ENCODE results near the gene BCL6B.
"Not testable (repeated sequence)": the region's sequence is repeated elsewhere in the genome, so short reads cannot be mapped to it uniquely, and the experiment has no call there.

The BCL6B gene, protein sequence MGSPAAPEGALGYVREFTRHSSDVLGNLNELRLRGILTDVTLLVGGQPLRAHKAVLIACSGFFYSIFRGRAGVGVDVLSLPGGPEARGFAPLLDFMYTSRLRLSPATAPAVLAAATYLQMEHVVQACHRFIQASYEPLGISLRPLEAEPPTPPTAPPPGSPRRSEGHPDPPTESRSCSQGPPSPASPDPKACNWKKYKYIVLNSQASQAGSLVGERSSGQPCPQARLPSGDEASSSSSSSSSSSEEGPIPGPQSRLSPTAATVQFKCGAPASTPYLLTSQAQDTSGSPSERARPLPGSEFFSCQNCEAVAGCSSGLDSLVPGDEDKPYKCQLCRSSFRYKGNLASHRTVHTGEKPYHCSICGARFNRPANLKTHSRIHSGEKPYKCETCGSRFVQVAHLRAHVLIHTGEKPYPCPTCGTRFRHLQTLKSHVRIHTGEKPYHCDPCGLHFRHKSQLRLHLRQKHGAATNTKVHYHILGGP

DNA sequence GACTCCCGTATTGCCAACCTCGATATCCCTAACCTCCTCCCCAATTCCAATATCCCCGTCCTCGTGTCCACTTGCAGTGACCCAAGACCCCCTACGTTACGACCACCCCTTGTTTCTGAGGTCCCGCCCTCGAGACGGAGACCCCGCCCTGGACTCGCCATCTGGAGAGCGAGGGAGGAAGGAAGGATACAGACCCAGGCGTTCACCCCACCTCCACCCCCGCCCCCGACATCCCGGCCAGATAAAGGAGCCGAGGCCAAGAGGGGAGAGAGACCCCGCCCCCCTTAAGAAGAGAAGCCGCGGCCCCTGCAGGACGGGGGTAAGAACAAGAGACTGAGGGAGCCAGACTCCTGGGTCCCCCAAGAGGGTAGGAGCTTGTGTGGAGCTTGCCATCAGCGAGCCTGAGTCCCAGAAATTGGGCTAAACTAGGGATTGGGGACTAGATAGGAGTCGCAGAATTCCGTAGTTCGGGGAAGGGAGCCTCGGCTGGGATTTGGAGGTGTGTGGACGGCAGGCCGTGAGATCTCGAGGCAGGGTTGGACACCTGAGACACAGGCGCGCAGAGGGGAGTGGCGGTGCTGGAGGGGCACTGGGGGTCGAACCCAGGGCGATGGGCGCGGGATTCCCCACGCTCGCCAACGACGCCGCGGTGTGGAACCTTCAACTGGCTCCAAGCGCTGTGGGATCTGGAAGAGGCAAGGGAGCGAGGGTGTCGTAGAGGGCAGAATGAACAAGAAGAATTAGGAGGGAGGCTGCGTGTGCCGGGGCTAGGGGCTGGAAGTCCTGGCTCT, at the start of gene BCL6B:
Gene BCL6B (plus strand): TSS at position 270 of the 791 bp plus-strand sequence. CDS start 622 bp downstream, outside the sequence.
- no peak for FAIRE-seq

DNA sequence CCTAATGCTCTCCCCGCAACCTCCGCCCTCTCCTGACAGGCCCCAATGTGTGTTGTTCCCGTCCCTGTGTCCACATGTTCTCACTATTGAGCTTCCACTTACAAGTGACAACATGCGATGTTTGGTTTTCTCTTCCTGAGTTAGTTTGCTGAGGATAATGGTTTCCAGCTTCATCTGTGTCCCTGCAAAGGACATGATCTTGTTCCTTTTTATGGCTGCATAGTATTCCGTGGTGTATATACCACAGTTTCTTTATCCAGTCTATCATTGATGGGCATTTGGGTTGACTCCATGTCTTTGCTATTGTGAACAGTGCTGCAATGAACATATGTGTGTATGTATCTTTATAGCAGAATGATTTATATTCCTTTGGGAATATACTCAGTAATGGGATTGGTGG, 43.4 kb upstream of the BCL6B start:
- not testable (repeated sequence) for FAIRE-seq

DNA sequence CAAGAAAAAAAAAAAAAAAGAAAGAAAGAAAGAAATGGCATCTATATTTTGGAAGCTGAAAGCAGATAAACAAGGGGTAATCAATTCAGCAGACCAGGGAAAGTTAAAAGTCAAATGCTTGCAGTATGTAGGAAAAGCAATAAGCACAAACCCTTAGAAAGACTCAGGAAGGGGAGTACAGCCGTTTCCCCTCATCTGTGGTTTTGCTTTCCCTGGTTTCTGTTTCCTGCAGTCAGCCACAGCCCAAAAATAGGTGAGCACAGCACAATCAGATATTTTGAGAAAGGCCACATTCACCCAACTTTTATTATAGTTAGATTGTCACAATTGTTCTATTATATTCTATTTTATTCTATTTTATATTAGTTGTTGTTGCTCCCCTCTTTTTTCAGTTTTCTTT, 41.4 kb upstream of the BCL6B start:
- FAIRE-seq: no peak

DNA sequence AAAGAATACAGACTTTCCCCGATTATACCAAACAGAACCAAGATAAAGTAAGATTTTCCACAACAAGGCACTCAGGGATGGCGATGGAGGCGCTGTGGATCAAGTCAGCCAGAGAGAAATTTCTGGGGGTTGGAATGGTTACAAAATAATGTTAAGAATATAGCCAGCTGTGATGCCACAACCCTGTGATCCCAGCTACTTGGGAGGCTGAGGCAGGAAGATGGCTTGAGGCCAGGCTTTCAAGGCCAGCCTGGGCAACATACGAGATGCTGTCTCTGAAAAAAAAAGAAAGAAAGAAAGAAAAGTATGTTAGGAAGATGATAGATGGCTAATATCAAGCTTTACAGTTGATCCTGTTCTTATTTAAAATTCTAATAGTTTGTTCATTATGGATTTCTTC, 37.6 kb upstream of the BCL6B start:
- FAIRE-seq: no peak

DNA sequence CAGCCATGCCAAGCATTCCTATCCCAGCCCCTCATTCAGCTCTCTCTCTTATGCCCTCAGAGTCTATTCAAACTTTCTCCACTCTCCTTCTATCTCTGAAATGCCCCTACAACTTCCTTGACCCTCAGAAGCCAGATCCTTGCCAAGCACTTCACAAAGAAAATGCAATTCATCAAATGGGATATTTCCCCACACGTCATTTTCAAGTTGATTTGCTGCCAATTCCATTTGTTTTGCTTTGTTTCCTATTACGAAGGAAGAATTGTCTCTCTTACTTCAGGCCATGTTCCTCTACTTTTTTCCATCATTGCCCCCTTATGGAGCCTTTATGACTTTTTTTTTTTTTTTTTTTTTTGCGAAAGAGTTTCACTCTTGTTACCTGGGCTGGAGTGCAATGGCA, 36.2 kb upstream of the BCL6B start:
- no peak for FAIRE-seq

DNA sequence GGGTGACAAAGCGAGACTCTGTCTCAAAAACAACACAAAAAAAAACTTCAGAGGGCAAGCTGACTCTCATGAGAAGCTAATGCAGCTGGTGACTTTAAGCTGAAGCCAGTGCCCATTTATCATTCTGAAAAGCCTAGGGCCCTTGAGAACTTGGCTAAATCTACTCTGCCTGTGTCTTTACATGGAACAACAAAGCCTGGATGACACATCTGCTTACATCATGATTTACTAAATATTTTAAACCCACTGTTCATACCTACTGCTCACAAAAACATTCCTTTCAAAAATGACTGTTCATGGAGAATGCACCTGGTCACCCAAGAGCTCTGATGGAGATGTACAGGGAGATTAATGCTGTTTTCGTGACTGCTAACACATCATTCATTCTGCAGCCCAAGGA, 33.1 kb upstream of the BCL6B start:
- FAIRE-seq: no peak

DNA sequence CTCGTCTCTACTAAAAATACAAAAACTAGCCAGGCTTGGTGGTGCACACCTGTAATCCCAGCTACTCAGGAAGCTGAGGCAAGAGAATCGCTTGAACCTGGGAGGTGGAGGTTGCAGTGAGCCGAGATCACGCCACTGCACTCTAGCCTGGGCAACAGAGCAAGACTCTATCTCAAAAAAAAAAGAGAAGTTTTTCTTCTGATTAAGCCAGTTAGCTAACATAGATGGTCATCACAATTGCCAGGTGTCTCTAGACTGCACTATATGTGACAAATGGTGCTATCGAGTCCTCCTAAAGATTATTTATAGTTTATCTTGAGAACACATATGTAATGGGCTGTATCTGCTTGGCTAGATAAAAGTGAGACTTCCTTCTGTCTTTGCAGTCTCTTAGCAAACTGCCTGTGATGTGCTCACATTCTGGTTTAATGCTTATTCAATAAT, 29.2 kb upstream of the BCL6B start:
- FAIRE-seq: not testable (repeated sequence)

DNA sequence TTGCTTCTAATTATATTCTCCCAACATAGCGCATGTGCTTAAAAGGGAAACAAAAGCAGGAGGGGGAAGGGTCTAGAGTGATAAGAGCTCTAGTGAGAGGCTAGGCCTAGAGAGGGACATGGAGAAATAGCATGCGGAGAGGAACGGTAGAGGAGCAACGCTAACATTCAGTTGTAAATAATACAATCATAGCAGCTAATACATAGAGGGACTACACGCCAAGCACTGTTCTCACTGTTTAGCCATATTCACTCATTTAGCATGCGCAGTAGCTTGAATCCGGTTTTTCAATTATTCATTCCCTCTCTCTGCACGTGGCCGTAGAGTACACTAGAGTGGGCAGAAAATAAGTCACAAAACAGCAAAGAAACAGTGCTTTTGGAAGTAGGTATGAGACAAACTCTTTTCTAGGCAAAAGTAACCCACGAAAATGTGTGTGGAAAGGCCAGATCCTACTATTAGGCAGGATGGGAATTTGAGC, 28.7 kb upstream of the BCL6B start:
- FAIRE-seq: no peak

DNA sequence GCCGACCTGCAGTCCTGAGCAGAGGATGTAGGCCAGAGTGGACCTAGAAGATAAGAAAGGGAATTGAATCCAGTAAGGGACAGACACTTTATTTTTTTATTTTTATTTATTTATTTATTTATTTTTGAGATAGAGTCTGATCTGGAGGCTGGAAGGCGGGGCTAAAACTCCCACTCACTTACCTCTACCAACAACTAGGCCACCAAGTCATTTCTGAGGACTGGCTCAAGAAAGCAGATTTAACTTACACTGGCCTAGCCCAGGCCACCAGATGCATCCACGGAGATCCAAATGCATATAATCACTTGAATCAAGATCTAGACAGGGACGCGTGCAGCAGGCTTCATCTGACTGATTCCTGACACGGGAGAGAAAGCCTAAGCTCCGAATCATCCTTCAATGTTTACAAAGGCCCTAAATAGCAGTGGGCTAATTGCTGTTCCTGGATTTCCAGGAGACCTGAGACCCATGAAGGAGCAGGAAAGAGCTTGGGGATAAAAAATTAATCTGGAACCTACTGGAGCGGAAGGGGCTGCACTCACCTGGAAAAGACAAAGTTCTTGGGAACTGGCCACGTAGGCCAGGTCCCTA, 28.1 kb upstream of the BCL6B start:
- no peak for FAIRE-seq

DNA sequence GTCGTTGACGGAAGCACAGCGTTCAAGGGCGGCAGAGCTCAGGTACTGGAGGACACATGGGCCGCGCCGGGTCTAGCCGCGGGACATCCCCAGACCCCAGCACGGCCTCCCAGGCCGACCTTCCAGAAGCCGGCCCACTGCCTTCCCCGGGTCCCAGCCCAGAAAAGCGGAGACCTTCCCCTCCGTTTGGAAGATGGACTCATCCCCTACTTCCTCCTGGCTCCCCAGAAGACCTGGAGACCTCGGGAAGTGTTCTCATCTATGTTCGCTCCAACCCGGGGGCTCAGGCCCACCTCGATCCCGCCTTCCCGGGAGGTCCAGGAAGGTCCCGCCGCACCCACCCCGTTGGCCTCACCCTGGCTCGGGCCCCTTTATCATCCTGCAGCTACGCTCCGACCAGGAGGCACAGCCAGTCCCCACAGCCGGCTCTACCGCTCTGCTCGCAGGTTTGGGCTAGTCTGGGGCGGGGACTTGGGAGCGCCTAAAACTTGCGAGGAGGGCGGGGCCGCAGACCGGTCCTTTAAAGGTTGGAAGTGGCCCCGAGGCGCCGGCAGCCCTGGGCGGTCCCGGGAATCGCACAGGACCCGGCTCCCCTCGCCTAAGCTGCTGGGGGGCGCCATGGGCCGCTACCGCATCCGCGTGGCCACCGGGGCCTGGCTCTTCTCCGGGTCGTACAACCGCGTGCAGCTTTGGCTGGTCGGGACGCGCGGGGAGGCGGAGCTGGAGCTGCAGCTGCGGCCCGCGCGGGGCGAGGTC, 27.2 kb upstream of the BCL6B start, which contains the start of gene ALOX12:
Gene ALOX12 (plus strand): TSS at position 550 of the 756 bp plus-strand sequence. CDS start 69 bp downstream, at position 619.
- FAIRE-seq: no peak

DNA sequence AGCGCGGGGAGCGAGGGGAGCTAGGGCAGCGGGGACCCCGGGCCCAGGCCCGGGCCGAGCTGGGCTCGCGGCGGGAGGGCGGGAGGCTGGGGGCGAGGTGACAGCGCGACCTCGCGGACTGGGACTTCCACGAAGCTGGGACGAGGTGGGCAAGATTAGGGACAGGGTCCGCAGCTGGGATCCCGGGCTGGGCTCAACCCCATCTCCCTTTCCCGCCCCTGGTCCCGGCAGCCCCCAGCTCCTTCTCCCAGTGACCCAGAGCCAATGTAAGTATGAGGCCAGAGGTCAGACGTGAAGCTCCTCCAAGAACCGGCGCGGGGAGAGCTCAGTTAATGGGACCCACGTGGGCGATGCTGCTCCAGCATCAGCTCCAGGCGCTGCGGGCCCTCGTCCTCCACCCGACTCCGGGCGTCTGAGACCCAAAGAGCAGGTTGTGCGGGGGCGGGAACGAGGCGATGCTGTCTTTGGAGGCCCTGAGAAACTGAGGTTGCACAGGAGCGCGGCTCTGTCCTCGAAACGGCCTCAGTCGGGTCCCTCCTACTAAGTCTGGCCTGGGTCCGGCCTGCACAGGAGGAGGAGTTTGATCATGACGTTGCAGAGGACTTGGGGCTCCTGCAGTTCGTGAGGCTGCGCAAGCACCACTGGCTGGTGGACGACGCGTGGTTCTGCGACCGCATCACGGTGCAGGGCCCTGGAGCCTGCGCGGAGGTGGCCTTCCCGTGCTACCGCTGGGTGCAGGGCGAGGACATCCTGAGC, 26.4 kb upstream of the BCL6B start:
- FAIRE-seq: no peak

DNA sequence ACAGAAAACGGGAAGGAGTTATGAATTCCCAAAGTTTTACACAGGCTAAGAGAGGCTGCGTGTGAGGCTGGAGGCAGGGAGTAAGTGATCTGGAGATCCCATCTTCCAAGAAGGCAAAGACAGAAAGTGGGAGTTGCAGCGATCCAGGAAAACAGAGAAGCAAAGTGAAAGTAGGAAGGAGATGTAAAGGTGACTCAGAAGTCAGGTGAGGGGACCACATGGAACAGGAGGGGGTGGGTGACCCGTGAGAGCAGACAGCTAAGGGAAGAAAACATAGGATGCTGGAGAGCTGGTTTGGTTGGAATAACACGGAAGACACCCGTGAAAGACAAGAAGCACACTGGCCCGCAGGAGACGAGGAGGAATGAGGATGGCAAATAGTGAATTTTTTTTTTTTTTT, 25.7 kb upstream of the BCL6B start:
- FAIRE-seq: no peak

DNA sequence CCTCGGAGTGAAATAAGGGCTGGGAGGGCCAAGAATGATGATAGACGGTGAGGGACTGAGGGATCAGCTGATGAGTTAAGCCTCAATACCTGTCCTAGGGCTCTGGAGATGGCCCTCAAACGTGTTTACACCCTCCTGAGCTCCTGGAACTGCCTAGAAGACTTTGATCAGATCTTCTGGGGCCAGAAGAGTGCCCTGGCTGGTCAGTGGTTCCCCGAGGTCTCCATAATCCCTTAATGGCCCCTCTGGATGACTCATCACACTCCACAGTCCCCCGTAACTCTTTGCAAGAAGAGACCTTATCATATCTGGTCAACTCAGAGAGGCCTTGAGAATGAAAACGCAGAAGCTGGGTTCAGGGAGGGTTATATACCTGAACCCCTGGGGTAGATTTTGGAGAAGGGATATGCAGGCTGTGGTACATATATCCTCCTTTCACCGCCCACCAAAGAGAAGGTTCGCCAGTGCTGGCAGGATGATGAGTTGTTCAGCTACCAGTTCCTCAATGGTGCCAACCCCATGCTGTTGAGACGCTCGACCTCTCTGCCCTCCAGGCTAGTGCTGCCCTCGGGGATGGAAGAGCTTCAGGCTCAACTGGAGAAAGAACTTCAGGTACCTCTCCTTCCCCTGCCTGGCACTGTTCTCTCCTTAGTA, 23.9 kb upstream of the BCL6B start:
- FAIRE-seq: no peak

DNA sequence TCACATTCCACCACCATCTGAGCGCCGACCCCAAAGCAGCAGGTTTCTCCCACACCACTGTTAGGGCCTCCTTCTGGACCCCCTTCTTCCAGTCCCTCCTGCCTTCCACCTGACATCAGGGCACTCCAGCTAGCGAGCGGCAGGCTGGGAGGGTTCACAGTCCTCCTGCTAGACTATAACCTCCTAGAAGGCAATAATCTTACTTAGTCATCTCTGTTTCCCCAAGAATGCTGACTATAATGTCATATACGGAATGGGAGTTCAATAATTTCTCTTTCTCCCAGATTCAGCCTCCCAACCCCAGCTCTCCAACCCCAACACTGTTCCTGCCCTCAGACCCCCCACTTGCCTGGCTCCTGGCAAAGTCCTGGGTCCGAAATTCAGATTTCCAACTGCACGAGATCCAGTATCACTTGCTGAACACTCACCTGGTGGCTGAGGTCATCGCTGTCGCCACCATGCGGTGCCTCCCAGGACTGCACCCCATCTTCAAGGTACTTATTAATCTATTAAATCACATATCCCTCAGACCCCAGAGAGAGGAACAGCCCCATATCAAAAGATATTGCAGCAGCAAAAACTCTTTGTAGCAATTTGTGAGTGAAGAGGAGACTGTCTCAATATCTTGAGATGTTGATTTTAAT, 21.4 kb upstream of the BCL6B start:
- no peak for FAIRE-seq

DNA sequence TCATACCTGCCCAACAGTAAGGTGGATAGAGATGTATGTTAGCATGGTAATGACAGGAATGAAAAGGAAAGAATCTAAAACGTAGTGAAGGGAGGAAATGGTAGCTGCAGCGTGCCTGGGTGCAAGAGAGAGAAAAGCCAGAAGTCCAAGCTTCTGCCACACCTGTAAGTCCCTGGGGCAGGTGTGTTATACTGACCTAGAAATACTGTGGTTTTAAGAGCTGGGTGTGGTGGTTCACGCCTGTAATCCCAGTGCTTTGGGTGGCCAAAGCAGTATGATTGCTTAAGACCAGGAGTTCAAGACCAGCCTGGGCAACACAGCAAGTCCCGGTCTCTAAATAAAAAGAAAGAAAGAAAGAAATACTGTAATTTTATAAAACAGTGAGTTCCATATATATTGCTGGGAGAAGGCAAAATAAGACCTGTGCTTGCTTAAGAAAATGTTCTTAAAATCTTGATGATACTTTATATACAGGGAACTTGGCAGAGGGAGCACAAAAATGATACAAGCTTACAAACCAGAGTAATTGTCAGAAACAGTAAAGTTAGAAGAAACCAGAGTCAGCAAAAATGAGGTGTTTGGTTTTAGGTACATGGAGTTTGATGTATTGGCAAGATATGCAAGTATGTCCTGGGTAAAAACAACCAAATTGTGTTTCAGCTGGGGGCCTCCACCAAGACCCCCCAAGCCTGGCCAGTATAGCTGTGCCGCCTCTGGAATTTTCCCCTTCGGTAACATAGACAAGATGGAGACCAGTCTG, 20.4 kb upstream of the BCL6B start:
- FAIRE-seq: no peak

DNA sequence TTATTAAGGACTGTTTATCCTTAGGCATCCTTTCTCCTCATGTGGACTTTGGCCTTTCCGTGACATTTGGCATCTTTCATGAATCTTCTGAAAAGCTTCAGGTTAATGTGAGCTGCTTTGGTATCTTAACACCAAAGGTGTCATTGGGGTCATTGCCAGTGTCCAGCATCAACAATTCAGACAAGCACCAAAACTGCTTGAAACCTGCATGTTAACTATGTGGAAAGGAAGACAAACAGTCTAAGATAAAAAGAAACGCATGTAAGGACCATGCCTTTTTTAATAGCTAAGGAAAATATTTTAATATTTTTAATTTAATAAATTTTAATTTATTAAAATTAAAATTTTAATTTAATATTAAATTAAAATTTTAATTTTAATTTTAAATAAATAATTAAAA, 19.1 kb upstream of the BCL6B start:
- peak; percentile 58 for FAIRE-seq

DNA sequence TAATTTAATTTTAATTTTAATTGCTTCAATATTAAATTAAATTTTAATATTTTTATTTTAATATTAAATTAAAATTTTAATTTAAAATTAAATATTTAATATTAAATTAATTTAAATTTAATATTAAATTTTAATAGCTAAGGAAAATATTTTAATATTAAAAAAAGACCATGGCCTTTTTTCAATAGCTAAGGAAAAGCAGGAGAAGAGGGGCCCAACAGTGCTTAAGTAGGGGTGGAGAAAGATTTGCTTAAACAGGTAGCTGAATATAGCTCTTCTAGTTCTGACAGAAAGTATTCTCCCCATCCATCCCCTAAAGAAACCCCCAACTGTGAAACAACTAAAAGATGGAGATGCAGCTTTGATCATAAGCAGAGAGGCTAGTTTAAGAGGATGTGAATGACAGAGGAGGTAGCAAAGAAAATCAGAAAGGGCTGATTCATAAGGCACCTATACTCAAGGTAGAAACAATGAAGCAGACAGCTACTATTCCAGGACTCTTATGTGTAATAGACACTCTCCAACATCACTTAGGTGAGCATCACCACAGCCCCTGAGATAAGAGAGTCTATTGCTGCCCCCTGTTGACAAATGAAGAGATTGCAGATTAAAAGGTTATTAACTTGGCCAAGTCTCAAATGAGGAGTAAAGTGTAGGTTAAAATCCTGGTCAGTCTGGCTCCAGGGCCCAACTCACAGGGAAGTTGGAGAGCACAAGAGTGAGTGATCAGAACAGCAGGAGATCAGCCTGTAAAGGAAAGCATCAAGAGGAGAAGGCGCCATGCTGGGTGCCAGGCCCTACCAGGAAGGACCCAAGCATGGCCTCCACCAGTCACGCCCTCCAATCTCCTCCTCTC, 18.2 kb upstream of the BCL6B start:
- FAIRE-seq: peak; percentile 99

DNA sequence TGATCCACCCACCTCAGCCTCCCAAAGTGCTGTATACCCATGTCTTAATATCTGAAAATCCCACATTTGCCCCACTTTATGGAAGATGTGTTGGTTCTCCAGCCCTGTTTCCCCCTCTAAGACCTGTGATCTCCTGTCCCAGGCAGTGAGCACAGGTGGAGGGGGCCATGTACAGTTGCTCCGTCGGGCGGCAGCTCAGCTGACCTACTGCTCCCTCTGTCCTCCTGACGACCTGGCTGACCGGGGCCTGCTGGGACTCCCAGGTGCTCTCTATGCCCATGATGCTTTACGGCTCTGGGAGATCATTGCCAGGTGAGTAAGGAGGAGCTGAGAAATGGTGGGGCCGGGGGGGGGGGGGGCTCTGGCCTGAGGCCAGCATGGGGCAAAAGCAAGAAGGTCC, 17.1 kb upstream of the BCL6B start:
- no peak for FAIRE-seq

DNA sequence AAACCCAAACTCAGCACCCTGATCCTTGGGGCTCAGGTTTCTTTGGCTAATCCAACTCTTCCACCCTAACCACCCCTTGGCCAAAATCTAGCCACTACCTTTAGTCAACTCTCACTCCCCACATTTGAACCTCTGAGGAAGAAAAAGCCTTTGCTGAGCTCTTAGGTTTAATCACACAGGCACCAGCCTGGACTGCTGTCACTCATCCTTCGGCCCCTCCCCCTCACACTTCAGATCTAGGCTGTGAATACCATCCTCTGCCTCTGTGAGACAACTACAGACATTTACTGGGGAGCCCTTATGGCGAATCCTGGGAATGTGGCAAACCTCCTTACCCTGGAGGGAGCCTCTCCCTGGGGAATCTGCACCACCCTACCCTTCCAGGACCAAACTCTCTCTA, 15.7 kb upstream of the BCL6B start:
- no peak for FAIRE-seq
